ENCODE data around the gene PRR16. TPM values are rescaled to one million over a fixed set of nuclear protein-coding genes. Genes with fewer than 3 reads are reported as not detected.

Gene PRR16
- total RNA-seq, 1 donor from 2014 or later, result 18.3 TPM

DNA sequence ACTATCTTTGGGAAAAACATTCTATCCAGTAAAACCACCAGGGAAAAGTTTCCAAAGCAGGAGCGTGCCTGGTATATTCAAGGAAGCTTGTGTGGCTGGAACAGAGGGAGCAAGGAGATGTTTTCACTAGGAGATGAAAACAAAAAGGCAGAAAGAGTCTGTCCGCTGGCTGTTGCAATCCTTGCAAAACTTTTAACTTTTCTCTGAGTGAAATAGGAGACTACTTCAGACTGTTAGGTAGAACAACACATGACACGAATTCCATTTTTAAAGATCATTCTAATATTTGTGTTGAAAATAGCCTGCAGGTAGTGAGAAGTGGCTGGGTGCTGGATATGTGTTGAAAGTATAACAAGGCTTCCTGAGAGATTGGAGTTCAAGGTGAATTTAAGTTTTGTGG is 69.5 kb downstream of the PRR16 start:
- Mint-ChIP-seq H3K27me3 (ENCODE audit: unreplicated experiment) (no peaks in the 10 kb centered on the region), H3K36me3 (ENCODE audit: unreplicated experiment) (no peaks in the 10 kb centered on the region), H3K9me3 (ENCODE audit: unreplicated experiment) (no peaks in the 10 kb centered on the region), H3K4me3 (ENCODE audit: unreplicated experiment) (peak overlapping the region; percentile 11), H3K4me1 (ENCODE audit: unreplicated experiment) (peaks cover 31% of the 10 kb centered on the region), H3K27ac (ENCODE audit: unreplicated experiment) (peak overlapping the region; percentile 78)
- DNase-seq (ENCODE audit: extremely low spot score, unreplicated experiment), result no peak
- TF ChIP-seq, protein P1, sequence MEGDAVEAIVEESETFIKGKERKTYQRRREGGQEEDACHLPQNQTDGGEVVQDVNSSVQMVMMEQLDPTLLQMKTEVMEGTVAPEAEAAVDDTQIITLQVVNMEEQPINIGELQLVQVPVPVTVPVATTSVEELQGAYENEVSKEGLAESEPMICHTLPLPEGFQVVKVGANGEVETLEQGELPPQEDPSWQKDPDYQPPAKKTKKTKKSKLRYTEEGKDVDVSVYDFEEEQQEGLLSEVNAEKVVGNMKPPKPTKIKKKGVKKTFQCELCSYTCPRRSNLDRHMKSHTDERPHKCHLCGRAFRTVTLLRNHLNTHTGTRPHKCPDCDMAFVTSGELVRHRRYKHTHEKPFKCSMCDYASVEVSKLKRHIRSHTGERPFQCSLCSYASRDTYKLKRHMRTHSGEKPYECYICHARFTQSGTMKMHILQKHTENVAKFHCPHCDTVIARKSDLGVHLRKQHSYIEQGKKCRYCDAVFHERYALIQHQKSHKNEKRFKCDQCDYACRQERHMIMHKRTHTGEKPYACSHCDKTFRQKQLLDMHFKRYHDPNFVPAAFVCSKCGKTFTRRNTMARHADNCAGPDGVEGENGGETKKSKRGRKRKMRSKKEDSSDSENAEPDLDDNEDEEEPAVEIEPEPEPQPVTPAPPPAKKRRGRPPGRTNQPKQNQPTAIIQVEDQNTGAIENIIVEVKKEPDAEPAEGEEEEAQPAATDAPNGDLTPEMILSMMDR (IDR thresholded peaks at IDR 0.05), result no peak

DNA sequence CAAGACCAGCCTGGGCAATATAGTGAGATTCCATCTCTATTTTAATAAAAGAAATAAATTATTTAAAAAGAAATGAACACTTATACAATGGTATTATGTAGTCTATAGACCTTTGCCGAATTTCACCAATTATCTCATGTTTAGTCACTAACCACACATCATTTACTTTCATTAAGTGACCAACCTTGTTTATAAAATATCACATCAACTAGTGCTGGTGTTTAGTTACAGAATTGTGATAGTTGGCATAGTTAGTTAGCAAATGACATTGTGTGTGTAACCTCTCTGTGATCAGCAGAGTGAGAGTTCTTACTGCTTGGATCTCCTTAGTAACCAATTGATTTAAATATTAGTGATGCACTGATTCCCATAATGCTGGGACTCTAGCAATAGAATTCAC is 71.8 kb downstream of the PRR16 start:
- Mint-ChIP-seq H3K36me3 (ENCODE audit: unreplicated experiment) (no peaks in the 10 kb centered on the region), H3K4me1 (ENCODE audit: unreplicated experiment) (peaks cover 42% of the 10 kb centered on the region), H3K4me3 (ENCODE audit: unreplicated experiment) (no peak overlapping the region), H3K9me3 (ENCODE audit: unreplicated experiment) (no peaks in the 10 kb centered on the region), H3K27me3 (ENCODE audit: unreplicated experiment) (no peaks in the 10 kb centered on the region), H3K27ac (ENCODE audit: unreplicated experiment) (no peak overlapping the region)
- no peak for DNase-seq (ENCODE audit: extremely low spot score, unreplicated experiment)
- TF ChIP-seq, protein P1 (IDR thresholded peaks at IDR 0.05), result no peak

DNA sequence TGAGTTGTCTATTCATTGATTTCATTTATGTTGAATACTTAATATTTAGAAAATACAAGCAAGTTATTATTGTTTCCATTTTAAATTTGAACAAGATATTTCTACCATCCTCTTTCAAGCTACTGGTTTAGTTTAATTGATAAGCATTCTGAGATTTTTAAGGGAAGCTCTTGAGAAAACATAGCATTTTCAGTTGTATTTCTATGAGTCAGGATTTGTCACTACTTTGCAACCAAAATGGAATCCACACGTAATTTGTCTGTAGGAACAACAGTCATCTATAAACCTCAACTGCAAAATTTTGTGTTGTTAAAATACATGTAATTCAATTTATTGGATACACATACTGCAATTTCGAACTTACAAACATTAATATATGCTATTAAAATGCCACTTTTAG is 74.0 kb downstream of the PRR16 start:
- DNase-seq (ENCODE audit: extremely low spot score, unreplicated experiment), result no peak
- Mint-ChIP-seq H3K27ac (ENCODE audit: unreplicated experiment) (peak overlapping the region; percentile 84), H3K4me3 (ENCODE audit: unreplicated experiment) (no peak overlapping the region), H3K27me3 (ENCODE audit: unreplicated experiment) (no peaks in the 10 kb centered on the region), H3K36me3 (ENCODE audit: unreplicated experiment) (no peaks in the 10 kb centered on the region), H3K4me1 (ENCODE audit: unreplicated experiment) (peaks cover 46% of the 10 kb centered on the region), H3K9me3 (ENCODE audit: unreplicated experiment) (no peaks in the 10 kb centered on the region)
- TF ChIP-seq, protein P1 (IDR thresholded peaks at IDR 0.05), result no peak

DNA sequence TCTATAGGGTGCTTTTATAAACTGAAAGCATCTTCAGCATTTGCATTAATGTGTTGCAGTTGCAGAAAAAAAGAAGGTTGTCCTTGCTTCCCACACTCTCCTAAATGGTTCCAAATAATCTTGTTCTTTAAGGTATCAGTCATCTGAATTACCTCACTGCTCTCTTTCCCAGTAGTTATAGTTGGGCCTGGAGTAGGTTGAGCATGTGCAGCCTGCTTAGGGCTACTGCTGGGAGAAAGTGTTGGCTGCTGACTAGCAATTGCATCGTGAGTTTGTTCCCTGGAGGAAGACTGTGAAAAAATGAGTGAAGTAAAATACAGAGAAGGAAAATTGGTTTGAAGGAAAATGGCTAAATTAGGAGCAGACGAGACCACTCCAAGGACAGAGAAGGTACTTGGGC is 74.5 kb downstream of the PRR16 start:
- DNase-seq (ENCODE audit: extremely low spot score, unreplicated experiment), result no peak
- H3K4me1 Mint-ChIP-seq (ENCODE audit: unreplicated experiment), result peaks cover 41% of the 10 kb centered on the region
- peak overlapping the region; percentile 84 for H3K27ac Mint-ChIP-seq (ENCODE audit: unreplicated experiment)
- TF ChIP-seq, protein P1 (IDR thresholded peaks at IDR 0.05), result no peak
- no peaks in the 10 kb centered on the region for H3K9me3 Mint-ChIP-seq (ENCODE audit: unreplicated experiment)
- H3K27me3 Mint-ChIP-seq (ENCODE audit: unreplicated experiment), result no peaks in the 10 kb centered on the region
- H3K4me3 Mint-ChIP-seq (ENCODE audit: unreplicated experiment), result no peak overlapping the region
- H3K36me3 Mint-ChIP-seq (ENCODE audit: unreplicated experiment), result no peaks in the 10 kb centered on the region

DNA sequence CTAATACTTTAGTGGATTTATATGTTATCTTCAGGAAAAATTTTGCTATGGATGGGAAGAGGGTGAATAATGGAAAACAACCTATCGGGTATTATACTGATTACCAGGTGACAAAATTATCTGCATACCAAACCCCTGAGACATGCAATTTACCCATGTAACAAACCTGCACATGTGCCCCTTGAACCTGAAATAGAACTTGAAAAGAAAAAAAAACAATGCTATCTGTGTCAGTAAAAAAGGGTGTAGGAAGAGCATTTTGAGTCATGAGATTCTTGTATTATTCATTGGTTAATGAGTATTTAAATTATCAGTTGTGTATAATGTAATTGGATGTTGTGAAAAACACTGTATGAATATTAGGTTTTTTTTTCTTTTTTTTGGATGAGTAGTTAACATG is 75.4 kb downstream of the PRR16 start:
- Mint-ChIP-seq H3K27ac (ENCODE audit: unreplicated experiment) (peak overlapping the region; percentile 62), H3K4me1 (ENCODE audit: unreplicated experiment) (peaks cover 43% of the 10 kb centered on the region), H3K27me3 (ENCODE audit: unreplicated experiment) (no peaks in the 10 kb centered on the region), H3K9me3 (ENCODE audit: unreplicated experiment) (no peaks in the 10 kb centered on the region), H3K4me3 (ENCODE audit: unreplicated experiment) (no peak overlapping the region), H3K36me3 (ENCODE audit: unreplicated experiment) (no peaks in the 10 kb centered on the region)
- no peak for DNase-seq (ENCODE audit: extremely low spot score, unreplicated experiment)
- TF ChIP-seq, protein P1 (IDR thresholded peaks at IDR 0.05), result no peak
